Breast epithelium (tissue), 3 donors: ENCODE measurements around the gene RASEF.

Experiments
- CTCF ChIP-seq, 3 donors: fragments of 450-650 bp; IDR thresholded peaks; one replicate each; pipeline ENCODE4 v1.5.1; 2016 to 2017; ENCODE audit warnings: antibody characterized with exemption in 3 of 3, mild to moderate bottlenecking in 3 of 3, moderate library complexity in 3 of 3
- POLR2AphosphoS5 ChIP-seq, 3 donors: sonication (generic); formaldehyde crosslinking; IDR thresholded peaks; one replicate each; pipeline ENCODE4 v1.6.1; 2017; ENCODE audit warnings: antibody characterized with exemption in 3 of 3

GRCh38 chr9:83036043-83036442 lies 26.9 kb downstream of the RASEF start:
- TF ChIP-seq CTCF (IDR thresholded peaks at IDR 0.05) (no peak), POLR2AphosphoS5 (IDR thresholded peaks at IDR 0.05) (no peak)
